ENCODE results near the gene MACF1.
A peak's percentile ranks its signal among the peaks of the same experiment; 100 is the strongest.

MACF1 gene

DNA sequence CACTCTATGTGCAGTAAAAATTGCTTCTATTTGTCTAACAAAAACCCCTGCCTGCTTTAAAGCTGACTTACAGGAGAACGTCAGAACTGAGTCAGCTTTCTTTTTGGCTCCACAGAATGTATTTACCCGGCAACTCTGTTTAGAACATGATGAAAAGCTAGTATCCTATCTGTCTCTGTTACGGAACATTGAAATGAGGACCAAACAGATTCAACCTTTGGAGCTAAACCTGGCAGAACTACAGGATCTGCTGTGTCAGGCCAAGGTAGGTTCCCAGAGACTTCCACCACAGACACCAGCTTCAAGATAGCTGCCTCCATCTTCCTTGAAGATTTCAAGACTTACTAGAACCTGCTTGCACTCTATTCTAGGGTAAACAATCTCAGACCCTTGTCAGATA lies 132.6 kb downstream of the MACF1 start:
- no peak for DNase-seq (ENCODE audit: low read depth, low spot score)
- no peak overlapping the region for H3K27ac ChIP-seq

- H3K27ac ChIP-seq, result no peak overlapping the region
- DNase-seq (ENCODE audit: low read depth, low spot score), result no peak
Observed at GRCh38 chr1:39342776-39343175, 138.3 kb downstream of the MACF1 start.

GRCh38 chr1:39344394-39345154 lies 140.1 kb downstream of the MACF1 start:
- DNase-seq (ENCODE audit: low read depth, low spot score), result no peak
- no peak overlapping the region for H3K27ac ChIP-seq

DNA sequence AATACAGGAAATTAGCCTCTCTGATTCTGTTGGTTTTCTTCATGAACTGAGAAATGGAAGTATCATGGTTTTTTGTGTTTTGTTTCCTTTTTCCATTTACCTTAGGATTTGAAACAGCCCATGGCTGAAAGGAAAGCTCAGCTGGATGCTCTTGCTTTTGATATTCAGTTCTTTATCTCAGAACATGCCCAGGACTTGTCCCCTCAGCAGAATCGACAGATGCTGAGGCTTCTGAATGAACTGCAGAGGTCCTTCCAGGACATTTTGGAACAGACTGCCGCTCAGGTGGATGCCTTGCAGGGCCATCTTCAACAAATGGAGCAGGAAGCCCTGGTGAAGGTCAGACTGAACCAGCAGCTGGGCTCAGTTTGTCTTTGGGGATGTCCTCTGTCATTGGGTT lies 142.4 kb downstream of the MACF1 start:
- no peak for DNase-seq (ENCODE audit: low read depth, low spot score)
- H3K27ac ChIP-seq, result peak overlapping the region; percentile 15

DNA sequence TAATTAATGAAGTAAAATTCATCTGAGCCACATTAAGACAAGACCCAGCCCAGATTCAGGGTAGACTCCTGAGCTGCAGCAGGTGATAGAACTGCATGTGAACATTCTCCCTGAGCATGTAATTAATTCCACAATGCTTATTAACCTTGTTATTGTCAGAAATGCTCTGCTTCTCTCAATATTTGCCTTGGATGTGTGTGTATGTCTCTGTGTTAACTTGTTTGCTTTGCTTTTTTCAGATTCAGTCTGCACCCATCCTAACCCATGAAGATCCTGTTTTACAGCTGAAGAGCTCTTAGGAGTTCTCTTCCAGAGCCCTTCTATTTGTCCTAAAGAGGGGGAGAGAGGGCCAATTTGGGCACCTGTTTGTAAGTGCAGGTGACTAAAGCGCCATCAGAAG lies 143.8 kb downstream of the MACF1 start:
- no peak overlapping the region for H3K27ac ChIP-seq
- DNase-seq (ENCODE audit: low read depth, low spot score), result no peak

DNA sequence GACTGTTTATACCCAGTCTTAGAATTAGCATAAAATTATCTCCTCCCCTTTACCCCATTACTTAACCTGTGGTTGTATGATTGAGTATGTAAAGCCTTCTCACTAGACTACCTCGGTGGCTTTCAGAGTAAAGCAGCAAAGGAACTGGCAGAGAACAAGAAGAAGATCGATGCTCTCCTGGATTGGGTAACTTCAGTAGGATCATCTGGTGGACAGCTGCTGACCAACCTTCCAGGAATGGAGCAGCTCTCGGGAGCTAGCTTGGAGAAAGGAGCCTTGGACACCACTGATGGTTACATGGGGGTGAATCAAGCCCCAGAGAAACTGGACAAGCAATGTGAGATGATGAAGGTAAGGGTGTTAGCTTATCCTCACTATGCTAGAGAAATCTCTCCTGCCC lies 148.4 kb downstream of the MACF1 start:
- H3K27ac ChIP-seq, result no peak overlapping the region
- no peak for DNase-seq (ENCODE audit: low read depth, low spot score)

- no peak for DNase-seq (ENCODE audit: low read depth, low spot score)
- no peak overlapping the region for H3K27ac ChIP-seq
Observed at GRCh38 chr1:39354572-39354971, 150.1 kb downstream of the MACF1 start.

DNA sequence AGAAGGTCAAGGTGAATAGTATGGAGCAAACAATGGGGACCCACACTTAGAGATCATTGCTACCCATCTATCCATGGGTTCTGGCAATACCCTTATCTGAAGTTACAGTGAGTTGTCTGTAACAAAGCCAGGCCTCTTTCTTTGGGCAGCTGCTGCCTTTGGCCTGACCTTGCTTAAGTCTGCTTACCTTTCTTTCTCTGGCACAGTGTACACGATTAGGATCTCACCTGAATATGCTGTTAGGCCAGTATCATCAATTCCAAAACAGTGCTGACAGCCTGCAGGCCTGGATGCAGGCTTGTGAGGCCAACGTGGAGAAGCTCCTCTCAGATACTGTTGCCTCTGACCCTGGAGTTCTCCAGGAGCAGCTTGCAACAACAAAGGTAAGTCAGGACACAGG lies 154.0 kb downstream of the MACF1 start:
- no peak for DNase-seq (ENCODE audit: low read depth, low spot score)
- no peak overlapping the region for H3K27ac ChIP-seq

DNA sequence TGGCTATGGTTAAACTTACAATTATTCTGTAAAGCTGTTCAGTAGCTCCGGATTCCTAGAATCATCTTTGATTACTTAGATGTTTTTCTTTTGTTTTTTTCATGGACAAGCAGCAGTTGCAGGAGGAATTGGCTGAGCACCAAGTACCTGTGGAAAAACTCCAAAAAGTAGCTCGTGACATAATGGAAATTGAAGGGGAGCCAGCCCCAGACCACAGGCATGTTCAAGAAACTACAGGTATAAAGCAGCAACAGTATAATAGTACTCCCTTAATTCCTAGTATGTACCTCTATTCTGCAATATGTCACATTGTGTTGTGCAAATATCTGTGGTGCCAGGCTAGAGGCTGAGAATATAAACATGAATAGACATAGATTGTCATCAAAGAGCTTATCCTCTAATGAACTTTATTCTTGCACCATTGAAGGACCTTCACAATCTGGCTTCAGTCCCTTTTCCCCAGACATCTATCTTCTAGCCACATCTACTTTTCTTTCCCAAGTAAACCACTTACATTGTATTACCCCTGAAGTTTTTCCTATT lies 154.6 kb downstream of the MACF1 start:
- H3K27ac ChIP-seq, result no peak overlapping the region
- DNase-seq (ENCODE audit: low read depth, low spot score), result no peak

DNA sequence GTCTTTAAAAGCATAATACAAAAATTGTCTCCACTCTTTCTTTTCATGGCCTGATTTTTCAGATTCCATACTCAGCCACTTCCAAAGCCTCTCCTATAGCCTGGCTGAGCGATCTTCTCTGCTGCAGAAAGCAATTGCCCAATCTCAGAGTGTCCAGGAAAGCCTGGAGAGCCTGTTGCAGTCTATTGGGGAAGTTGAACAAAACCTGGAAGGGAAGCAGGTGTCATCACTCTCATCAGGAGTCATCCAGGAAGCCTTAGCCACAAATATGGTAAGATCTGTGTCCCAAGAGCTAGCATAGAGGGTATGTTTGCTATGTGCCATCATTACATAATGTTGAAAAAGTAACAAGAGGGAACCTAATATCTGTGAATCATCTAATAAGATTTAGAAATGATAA lies 156.2 kb downstream of the MACF1 start:
- no peak overlapping the region for H3K27ac ChIP-seq
- DNase-seq (ENCODE audit: low read depth, low spot score), result no peak

DNA sequence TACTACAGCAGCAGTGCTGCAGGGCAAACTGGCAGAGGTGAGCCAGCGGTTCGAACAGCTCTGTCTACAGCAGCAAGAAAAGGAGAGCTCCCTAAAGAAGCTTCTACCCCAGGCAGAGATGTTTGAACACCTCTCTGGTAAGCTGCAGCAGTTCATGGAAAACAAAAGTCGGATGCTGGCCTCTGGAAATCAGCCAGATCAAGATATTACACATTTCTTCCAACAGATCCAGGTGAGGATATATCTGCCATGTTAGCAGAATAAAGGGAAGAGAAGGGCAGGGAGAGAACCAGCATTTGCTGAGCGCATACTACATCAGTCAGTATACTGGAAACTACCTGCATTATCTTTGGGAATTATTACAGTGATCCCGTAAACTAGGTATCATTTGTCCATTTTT lies 157.0 kb downstream of the MACF1 start:
- no peak overlapping the region for H3K27ac ChIP-seq
- DNase-seq (ENCODE audit: low read depth, low spot score), result no peak

- no peak overlapping the region for H3K27ac ChIP-seq
- no peak for DNase-seq (ENCODE audit: low read depth, low spot score)
Observed at GRCh38 chr1:39363267-39363666, 158.8 kb downstream of the MACF1 start.

GRCh38 chr1:39368045-39368444 lies 163.6 kb downstream of the MACF1 start:
- no peak for DNase-seq (ENCODE audit: low read depth, low spot score)
- no peak overlapping the region for H3K27ac ChIP-seq

GRCh38 chr1:39369565-39369964 lies 165.1 kb downstream of the MACF1 start:
- no peak for DNase-seq (ENCODE audit: low read depth, low spot score)
- H3K27ac ChIP-seq, result no peak overlapping the region

DNA sequence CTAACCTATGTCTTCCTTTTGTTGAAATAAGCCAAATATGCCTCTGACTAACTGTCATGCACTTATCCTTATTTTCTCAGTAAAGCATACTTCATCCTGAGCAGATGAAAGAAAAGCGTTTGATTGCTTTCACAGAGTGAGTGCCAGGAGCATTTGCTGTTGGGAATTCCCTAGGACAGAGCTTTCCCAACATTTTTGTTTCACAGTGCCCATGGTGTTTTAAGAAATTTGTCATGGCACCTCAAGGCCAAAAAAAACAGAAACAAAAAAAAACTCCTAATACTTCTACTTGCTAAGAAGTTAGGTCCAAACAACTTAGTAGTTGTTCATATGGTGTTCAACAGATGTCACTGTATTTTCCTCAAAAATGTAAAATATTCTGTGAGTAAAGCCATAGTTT lies 166.1 kb downstream of the MACF1 start:
- no peak overlapping the region for H3K27ac ChIP-seq
- no peak for DNase-seq (ENCODE audit: low read depth, low spot score)

DNA sequence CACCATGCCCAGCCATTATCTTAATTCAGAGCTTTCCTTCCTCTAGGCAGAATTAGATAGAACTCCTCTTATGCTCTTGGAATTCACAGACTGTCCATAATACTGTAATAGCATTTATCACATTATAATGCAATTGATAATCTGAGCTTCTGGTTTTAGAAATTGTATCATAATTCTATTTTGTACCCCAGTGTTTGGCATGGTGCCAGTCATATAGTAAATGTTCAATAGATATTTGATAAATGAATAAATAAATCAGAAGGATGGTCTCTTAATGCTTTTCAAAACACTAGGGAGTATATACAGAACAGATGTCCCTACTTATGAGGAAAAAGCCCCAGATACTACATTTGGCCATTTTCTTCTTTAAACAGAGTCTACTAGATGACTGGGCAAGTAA lies 167.6 kb downstream of the MACF1 start:
- H3K27ac ChIP-seq, result no peak overlapping the region
- DNase-seq (ENCODE audit: low read depth, low spot score), result no peak

DNA sequence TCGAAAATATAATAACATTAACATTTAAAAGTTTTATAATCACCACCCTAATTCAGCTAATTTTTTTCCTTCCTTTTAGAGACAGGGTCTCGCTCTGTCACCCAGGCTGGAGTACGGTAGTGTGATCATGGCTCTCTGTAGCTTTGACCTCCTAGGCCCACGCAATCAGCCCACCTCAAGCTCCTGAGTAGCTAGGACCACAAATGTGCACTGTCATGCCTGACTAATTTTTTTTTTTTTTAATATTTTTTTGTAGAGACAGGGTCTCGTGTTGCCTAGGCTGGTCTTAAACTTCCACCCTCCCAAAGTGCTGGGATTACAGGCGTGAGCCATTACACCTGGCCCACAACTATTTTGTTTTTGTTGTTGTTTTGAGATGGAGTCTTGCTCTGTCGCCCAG lies 172.2 kb downstream of the MACF1 start:
- DNase-seq (ENCODE audit: low read depth, low spot score), result no peak
- H3K27ac ChIP-seq, result no peak overlapping the region

GRCh38 chr1:39378377-39378776 lies 173.9 kb downstream of the MACF1 start:
- H3K27ac ChIP-seq, result peak overlapping the region; percentile 31

GRCh38 chr1:39379187-39379586 lies 174.7 kb downstream of the MACF1 start:
- no peak for DNase-seq (ENCODE audit: low read depth, low spot score)
- H3K27ac ChIP-seq, result no peak overlapping the region

More at GRCh38 chr1:39378377-39378776, 173.9 kb downstream of the MACF1 start:
- DNase-seq (ENCODE audit: low read depth, low spot score), result peak; percentile 75

DNA sequence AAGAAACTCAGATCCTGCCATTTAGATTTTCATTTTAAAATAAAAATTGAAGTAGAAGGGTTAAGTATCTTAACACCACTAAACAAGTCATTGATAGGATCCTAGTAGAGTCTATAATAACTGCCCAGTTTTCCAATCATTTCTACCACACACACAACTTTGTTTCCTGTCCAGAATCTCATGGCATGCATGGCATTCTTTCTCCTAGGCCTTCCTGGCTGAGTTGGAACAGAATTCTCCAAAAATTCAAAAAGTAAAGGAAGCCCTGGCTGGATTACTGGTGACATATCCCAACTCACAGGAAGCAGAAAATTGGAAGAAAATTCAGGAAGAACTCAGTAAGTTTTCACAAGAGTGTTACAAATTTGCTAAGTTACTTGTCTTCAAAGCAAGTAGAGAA lies 175.5 kb downstream of the MACF1 start:
- DNase-seq (ENCODE audit: low read depth, low spot score), result no peak
- H3K27ac ChIP-seq, result no peak overlapping the region

GRCh38 chr1:39381839-39382238 lies 177.3 kb downstream of the MACF1 start:
- no peak for DNase-seq (ENCODE audit: low read depth, low spot score)

DNA sequence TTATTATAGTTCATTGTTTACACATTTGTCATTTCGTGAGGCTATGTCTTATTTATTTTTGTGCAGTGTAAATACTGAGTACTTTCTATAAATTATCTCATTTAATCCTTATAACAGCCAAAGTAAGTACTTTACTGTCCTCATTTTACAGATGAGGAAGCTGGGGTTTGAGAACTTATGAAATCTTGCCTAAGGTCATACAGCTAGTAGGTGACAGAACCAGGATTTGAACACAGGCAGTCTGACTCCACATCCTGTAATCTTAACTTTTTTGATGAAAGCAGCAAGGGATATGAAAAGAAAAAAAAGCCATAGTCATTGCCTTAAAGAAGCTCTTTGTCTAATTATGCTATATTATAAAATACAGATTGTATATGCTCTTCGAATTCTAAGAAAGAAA lies 179.8 kb downstream of the MACF1 start:
- peak overlapping the region; percentile 66 for H3K27ac ChIP-seq
- DNase-seq (ENCODE audit: low read depth, low spot score), result no peak

More at GRCh38 chr1:39381839-39382238, 177.3 kb downstream of the MACF1 start:
- H3K27ac ChIP-seq, result no peak overlapping the region
